GM18873 (cell line): Measurements from ENCODE around the gene PHF2.

Source experiments
- ATAC-seq: cut with Tn5 transposase; IDR thresholded peaks from one replicate; pipeline ENCODE4 v1.9.1; 2021; ENCODE audit warnings: mild to moderate bottlenecking, moderate library complexity, moderate number of reproducible peaks; ENCODE audit not compliant: unreplicated experiment, low FRiP score

PHF2 gene

DNA sequence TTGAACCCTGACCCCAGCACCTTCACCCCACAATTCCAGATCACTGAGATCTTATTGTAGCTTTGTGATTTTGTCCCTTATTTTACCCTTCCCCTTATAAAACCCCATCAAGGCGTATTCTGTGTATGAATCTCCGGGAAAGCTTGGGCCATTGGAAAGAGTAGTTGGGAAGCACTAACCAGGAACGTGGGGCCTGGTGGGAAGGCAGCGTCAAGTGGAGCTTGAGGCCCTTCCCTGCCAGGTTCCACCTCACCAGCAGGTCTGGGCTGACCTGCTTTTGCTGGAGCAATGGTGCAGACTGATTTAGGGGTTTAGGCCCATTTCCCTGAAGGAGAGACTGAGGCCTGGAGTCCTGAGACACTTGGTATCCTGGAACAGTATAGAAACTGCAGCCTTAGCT is 9.3 kb downstream of the PHF2 start:
- ATAC-seq: no peak

GRCh38 chr9:93586290-93587057 is 10.1 kb downstream of the PHF2 start:
- no peak for ATAC-seq

DNA sequence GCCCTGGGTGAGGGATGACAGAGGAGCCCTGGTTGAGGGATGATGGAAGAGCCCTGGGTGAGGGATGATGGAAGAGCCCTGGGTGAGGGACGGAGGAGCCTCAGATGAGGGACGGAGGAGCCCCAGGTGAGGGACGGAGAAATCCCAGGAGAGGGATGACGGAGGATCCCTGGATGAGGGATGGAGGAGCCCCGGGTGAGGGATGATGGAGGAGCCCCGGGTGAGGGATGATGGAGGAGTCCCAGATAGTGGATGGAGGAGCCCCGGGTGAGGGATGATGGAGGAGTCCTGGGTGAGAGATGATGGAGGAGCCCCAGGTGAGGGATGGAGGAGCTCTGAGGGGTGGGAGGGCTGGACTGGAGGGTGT is 10.9 kb downstream of the PHF2 start:
- no peak for ATAC-seq

DNA sequence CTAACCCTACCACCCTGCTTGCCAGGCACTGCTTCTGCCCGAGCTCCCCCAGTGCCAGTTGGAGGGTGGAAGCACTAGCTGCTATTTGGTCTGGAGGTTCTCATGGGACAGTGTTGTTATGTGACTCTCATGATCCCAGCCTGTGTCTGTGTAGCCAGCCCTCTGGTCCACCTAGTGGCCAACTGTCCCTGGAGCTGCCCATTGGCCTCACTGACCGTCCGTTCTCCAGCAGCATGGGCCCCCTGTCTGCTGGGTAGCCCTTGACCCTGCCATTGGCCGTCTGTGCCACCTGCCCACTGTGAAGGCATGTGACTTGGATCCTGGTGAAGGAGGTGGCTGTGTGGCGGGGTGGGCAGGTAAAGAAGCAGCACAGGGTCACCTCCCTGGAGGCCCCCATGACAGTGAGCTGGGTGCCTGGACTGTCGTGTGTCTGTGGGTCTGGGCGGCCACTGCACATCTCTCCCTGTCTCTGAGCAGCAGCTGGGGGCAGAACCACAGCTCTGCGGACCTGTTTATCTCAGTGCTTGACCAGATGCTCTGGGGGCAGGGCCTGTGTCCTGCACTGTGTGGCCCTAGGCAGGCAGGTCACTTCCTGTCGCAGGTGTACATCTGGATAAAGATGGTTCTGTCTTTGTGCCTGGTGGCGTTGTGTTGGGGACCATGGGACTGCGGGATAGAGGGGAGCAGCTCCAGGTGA is 11.4 kb downstream of the PHF2 start:
- no peak for ATAC-seq

DNA sequence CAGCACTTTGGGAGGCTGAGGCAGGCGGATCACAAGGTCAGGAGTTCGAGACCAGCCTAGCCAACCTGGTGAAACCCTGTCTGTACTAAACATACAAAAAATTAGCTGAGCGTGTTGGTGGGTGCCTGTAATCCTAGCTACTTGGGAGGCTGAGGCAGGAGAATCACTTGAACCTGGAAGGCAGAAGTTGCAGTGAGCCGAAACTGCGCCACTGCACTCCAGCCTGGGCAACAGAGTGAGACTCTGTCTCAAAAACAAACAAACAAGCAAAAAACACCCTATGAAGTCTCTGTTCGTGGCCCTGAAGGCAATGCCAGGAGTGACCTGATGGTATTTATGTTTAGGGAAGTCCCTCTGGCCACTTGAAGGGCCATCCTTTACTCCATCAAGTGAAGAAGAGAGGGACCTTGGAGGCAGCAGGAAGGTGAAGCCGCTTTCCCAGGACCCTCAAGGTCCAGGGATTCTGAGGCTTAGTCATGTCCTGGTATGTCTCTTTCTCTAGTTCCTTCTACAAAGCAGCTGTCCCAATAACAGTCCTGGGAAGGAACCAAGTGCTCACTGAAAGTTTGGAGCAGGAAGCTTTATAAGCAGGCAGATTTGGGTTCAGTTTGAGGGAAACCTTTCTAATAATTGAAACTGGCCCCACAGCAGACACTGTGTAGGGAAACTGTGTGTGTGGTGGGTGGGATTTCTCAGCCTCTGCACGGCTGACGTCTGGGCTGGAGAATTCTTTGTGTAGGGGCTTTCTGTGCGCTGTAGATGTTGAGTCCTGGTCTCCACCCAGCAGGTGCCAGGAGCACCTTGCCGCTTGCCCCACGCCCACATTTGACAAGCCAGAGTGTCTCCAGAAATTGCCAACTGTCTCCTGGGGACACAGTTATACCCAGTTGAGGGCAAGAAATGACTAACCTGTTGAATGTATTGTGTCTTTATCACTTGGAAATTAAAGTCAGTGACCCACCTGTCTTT is 12.5 kb downstream of the PHF2 start:
- no peak for ATAC-seq

GRCh38 chr9:93589688-93590087 is 13.3 kb downstream of the PHF2 start:
- ATAC-seq: no peak

DNA sequence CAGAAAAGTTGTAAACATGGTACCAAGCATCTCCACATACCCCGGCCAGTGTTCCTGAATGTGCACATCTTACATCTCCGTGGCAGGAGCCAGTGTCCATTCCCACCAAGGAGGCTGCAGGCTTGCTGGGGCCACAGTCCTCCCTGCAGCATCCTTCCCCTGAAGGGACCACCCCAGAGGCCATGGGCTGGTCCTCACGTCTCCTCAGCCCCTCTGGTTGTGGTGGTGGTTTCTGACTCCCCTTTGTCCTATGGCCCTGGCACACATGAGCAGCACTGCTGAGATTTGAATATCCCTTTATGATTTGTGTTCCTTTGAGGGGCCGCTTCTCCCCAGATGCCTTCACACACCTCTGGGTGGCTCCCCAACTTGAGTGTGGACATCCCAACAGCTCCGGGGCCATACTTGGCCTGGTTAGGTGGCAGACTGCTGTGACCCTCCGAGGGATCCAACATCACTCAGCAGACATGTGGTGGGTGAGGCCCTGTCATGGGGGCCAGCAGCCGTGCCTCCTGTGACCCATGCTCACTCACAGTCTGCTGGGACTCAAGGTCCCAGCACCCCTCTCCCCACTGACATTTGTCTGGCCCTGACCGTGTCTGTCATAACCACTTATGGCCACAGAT is 14.3 kb downstream of the PHF2 start:
- ATAC-seq: no peak

GRCh38 chr9:93591301-93592007 is 15.1 kb downstream of the PHF2 start:
- ATAC-seq: no peak

DNA sequence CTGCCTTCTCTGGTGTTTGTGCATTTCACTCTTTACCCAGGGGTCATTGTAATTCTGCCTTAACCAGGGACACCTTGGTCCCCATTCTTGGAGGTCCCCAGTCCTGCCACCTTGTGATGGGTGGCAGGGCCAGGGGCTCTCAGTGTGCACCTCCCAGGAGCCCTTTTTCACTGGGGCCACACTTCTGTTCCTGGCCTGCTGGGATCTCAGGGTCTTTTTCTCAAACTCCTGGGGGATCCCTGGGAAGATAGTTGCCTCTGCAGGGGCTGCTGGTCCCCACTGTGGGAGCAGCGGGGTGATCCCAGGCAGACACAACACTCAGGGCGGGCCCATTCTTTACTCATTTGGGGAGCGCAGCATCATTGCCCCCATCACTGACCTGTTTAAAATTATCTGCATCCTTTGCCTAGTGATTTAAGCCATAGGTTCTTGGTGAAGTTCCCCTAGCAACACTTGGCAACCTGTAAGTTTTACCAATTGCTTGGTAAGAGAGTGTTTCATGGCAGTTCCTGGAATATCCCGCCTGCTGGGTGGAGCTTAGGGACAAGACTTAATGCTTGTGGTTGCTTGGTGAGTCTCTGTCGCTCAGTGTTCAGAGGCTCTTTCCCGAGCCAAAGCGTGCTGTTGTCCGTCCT is 15.7 kb downstream of the PHF2 start:
- no peak for ATAC-seq

DNA sequence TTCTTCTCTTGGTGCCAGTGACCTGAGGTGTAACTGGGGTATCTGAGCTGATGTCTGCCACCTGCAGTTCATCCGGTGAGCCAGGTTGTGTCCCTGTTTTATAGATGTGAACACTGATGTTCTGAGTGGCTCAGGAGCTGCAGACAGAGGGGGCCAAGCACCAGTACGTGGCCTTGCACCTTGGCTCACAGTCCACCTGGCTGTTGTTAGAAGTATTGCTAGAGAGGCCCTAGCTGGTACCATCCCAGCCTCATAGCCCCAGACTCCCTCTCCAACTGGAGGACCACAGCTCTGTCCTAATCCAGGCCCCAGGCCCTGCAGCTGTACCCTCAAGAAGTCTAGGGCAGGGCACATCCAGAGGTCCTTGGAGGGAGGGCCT is 16.2 kb downstream of the PHF2 start:
- no peak for ATAC-seq

GRCh38 chr9:93593144-93593658 is 16.8 kb downstream of the PHF2 start:
- no peak for ATAC-seq

DNA sequence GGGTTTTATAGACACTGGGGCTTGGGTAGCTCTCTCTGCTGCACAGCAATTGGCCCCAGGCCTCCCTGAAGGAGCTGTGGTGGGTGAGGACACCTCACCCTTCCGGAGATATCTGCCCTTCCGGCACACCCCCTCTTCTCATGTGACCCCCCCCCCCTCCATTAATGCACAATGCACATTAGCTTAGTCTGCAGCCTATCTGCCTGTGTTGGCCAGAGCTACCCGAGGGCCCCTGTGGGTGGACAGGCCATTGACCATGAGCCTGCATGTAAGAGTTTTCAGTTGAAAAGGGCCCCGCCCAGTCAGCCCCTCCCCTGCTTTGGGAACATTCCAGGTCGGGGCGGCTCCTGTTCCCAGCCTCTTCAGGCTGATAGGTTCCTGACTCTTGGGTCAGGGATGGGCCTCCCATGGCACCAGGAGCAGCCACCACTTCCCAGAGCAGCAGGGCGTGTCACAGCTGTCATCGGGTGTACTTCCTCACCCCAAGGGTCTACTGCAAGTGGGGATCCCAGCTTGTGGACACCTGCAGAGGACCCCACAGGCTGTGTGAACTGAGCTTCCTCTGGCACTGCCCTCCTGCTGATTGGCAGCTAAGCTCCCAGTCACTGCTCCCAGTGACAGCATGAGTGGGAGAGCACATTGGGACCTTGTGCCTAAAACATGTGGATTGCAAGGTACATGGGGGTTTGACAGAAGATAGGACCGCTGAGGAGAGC is 17.8 kb downstream of the PHF2 start:
- ATAC-seq: no peak

GRCh38 chr9:93595461-93595860 is 19.1 kb downstream of the PHF2 start:
- ATAC-seq: no peak

- ATAC-seq: no peak
Observed at GRCh38 chr9:93595861-93596365, 19.5 kb downstream of the PHF2 start.

DNA sequence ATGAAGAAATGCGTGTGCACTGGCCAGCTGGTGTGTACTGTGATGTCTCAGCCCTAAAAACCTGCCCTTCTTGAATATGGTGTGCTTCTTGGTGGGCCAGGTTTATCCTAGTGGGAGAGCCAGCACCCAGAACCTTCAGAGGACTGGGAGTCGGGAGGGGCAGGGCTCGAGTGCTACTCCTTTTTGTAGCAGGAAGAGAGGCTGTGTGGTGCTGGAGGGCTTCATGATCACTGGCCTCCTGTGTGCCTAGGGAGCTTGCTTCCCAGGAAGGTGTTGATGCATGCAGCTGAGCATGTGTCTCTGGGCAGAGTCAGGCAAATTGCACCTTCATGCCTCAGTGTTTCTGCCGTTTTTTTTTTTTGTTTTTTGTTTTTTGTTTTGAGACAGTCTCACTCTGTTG is 20.0 kb downstream of the PHF2 start:
- ATAC-seq: no peak

GRCh38 chr9:93597142-93597706 is 20.8 kb downstream of the PHF2 start:
- no peak for ATAC-seq

DNA sequence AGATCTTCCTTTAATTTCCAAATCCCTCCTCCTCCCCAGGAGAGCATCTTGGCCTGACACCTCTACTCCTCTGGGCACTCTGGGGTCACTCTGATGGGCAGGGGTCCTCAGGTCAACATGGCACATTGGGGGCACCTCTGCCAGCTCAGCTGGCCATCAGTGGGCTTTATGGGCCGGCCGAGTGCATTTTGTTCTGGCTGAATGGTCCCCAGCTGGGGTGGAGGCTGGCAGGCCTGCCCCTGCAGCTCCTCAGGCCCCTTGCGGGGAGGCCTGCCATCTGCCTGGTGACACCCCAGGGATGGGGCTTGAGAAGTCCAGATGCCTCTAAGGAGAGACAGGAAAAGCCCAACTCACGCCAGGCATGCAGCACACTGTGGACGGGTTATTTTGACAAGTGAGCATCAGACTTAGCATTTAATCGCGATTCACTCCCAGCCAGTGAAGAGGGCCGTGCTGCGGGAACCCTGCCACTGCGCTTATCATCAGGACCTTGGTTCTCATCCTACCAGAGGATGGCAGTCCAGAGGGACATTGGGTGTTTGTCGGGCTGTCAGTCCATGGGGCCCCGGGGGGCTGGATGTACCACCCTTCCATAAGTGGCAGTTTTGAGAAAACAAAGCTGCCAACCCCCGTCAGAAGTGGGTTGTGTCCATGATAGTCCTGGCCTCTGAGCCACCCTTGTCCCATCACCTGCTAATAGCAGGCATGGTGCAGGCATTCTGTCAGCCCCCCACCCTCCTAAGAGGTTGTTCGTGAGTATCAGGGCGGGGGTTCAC is 21.7 kb downstream of the PHF2 start:
- no peak for ATAC-seq
